GM10248 (cell line): ENCODE measurements around the gene FBXO48.

Source experiments
- CTCF ChIA-PET: fragments of 300-600 bp; sonication (Branson Sonifier 250); formaldehyde crosslinking; extraction: SDS; loops from one replicate; lab custom pipeline; 2021; ENCODE audit warnings: antibody characterized with exemption; lab: Yijun Ruan, JAX
- POLR2A ChIA-PET: fragments of 350-650 bp; sonication (Branson Sonifier 250); formaldehyde crosslinking; extraction: SDS; loops from one replicate; lab custom pipeline; 2020; ENCODE audit warnings: antibody characterized with exemption; lab: Yijun Ruan, JAX
- DNase-seq: peaks from one replicate; pipeline ENCODE4 v3.0.0; 2012; ENCODE audit errors: extremely low spot score
- CTCF ChIP-seq: IDR thresholded peaks from 2 replicates; pipeline ENCODE4 v1.5.1; 2012; ENCODE audit warnings: mild to moderate bottlenecking, low read depth; ENCODE audit errors: extremely low read depth, missing control alignments, control extremely low read depth

FBXO48 gene

GRCh38 chr2:68475576-68475975 lies 8.5 kb upstream of the FBXO48 start:
- no peak for TF ChIP-seq CTCF
- DNase-seq, result no peak
- ChIA-PET CTCF (interaction anchor here (1.4 to 2.8 kb wide), 3 partner anchors 12 to 468 kb away, joined by 3 to 11 read pairs (median 4); no protein-coding TSS in a partner anchor), POLR2A (no interaction called here)

- DNase-seq, result no peak
- TF ChIP-seq CTCF, result no peak
- ChIA-PET CTCF (interaction anchor here (1.4 to 2.8 kb wide), 3 partner anchors 12 to 468 kb away, joined by 3 to 11 read pairs (median 4); no protein-coding TSS in a partner anchor), POLR2A (no interaction called here)
Measured at GRCh38 chr2:68475110-68475509, 8.0 kb upstream of the FBXO48 start.

- no peak for TF ChIP-seq CTCF
- POLR2A ChIA-PET, result no interaction called here
- DNase-seq, result no peak
- CTCF ChIA-PET, result interaction anchor here (1.0 to 1.7 kb wide), 2 partner anchors 9 to 16 kb away, joined by 3 to 5 read pairs; no protein-coding TSS in a partner anchor
Measured at GRCh38 chr2:68472796-68473414, 5.8 kb upstream of the FBXO48 start.

GRCh38 chr2:68471385-68471784 lies 4.3 kb upstream of the FBXO48 start:
- TF ChIP-seq CTCF, result no peak
- ChIA-PET CTCF (interaction anchor here (1.0 kb wide), 1 partner anchor 9 kb away, joined by 3 read pairs; no protein-coding TSS in a partner anchor), POLR2A (no interaction called here)
- no peak for DNase-seq

GRCh38 chr2:68469935-68470334 lies 2.8 kb upstream of the FBXO48 start:
- CTCF ChIA-PET, result interaction anchor here (1.0 to 1.9 kb wide), 3 partner anchors 13 to 239 kb away, joined by 3 to 4 read pairs (median 4); no protein-coding TSS in a partner anchor
- no peak for DNase-seq
- POLR2A ChIA-PET, result no interaction called here
- TF ChIP-seq CTCF, result no peak

- ChIA-PET CTCF (interaction anchor here (0.8 to 1.9 kb wide), 6 partner anchors 13 to 283 kb away, joined by 3 to 6 read pairs (median 4); no protein-coding TSS in a partner anchor), POLR2A (no interaction called here)
- TF ChIP-seq CTCF, result no peak
- no peak for DNase-seq
Measured at GRCh38 chr2:68468801-68469200, 1.7 kb upstream of the FBXO48 start.
